HG02763 (cell line): ENCODE results near the gene HOMER1.
"Not testable (repeated sequence)": the region's sequence is repeated elsewhere in the genome, so short reads cannot be mapped to it uniquely, and the experiment has no call there.

Source experiments
- ATAC-seq: cut with Tn5 transposase; IDR thresholded peaks from one replicate; pipeline ENCODE4 v1.9.1; 2021; ENCODE audit warnings: mild to moderate bottlenecking, moderate library complexity; ENCODE audit not compliant: unreplicated experiment

Gene HOMER1

GRCh38 chr5:79517601-79518000 is 3.7 kb upstream of the HOMER1 start:
- no peak for ATAC-seq

GRCh38 chr5:79516986-79517385 is 3.1 kb upstream of the HOMER1 start:
- ATAC-seq: no peak

DNA sequence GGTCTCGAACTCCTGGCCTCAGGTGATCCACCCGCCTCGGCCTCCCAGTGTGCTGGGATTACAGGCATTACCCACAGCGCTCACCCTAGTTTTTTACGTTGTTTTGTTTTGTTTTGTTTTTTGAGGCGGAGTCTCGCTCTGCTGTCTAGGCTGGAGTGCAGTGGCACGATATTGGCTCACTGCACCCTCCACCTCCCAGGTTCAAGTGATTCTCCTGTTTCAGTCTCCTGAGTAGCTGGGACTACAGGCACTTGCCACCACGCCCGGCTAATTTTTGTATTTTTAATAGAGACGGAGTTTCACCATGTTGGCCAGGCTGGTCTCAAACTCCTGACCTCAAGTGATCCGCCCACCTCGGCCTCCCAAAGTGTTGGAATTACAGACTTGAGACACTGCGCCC is 2.4 kb upstream of the HOMER1 start:
- ATAC-seq: not testable (repeated sequence)

DNA sequence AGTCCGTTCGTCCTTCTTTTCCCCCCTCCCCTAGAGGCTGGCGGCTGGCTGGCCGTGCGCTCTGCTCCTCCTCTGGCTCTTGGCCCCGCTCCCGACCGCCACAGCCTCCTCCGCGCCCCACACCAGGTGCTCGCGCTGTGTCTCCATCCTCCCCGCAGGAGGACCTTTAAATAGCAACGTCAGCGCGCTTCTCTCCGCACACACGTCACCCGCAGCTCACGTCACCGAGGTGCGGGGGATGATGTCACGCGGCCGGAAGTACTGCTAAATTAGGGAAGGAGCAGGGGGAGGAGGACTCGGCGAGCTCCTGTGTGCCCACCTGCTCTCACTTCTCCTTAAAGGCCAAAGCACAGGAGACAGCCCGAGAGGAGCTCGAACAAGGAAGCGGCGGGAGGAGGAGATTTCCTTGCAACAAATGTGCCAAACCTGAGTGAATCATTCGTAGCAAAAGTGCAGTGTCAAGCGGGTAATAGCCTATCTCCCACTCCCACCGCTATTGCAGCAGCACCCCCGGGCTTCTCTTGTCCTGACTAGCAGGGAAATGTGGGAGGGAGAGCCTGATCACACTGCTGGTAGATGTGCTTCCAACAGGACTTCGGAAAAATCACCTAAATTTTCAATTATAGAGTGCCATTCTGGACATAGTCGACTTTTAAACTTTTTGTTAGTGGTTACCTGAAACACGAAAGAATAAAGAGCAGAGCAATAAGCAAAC is 614 bp upstream of the HOMER1 start:
- peak; percentile 86 for ATAC-seq

- no peak for ATAC-seq
Measured at GRCh38 chr5:79513308-79513703, 628 bp downstream of the HOMER1 start.

GRCh38 chr5:79512471-79513307 is 1.2 kb downstream of the HOMER1 start:
- no peak for ATAC-seq

GRCh38 chr5:79512049-79512448 is 1.9 kb downstream of the HOMER1 start:
- ATAC-seq: no peak

- no peak for ATAC-seq
Measured at GRCh38 chr5:79510638-79511037, 3.3 kb downstream of the HOMER1 start.

- no peak for ATAC-seq
Measured at GRCh38 chr5:79509244-79509885, 4.6 kb downstream of the HOMER1 start.

DNA sequence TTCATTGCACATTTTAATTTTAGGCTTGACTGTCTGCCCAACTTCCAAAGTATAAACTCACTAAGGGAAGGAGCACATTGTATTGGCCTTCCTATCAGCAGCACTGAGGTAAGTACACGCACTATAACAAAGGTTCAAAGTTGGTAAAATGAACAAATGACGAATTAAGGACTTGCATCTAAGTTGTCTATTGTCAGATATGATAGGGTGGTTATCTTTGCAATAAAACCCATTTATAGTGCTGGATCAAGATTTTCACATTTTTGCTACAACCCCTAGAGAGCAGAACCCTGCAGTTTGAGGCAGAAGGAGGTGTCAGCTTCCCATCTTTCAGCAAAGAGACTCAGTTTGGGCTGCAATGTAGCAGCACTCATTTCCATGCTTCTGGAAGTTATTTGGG is 5.1 kb downstream of the HOMER1 start:
- no peak for ATAC-seq

DNA sequence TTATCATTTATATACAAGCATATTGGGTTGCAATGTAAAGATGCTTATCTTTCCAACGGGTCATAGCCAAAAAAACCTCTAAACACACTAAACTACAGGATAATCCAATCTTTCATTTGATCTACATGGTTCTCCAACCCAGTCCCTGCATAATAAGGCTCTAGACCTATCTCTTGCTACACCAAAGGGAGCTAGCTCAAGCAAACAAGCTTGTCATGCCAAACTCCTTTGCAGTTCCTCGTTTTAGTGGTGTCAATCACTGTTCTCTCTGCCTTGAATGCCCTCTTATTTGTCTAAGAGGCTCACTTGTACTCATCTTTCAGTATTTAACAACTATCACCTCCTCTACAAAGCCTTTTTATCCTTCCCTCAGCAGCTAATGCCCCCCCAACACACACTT is 5.6 kb downstream of the HOMER1 start:
- no peak for ATAC-seq

DNA sequence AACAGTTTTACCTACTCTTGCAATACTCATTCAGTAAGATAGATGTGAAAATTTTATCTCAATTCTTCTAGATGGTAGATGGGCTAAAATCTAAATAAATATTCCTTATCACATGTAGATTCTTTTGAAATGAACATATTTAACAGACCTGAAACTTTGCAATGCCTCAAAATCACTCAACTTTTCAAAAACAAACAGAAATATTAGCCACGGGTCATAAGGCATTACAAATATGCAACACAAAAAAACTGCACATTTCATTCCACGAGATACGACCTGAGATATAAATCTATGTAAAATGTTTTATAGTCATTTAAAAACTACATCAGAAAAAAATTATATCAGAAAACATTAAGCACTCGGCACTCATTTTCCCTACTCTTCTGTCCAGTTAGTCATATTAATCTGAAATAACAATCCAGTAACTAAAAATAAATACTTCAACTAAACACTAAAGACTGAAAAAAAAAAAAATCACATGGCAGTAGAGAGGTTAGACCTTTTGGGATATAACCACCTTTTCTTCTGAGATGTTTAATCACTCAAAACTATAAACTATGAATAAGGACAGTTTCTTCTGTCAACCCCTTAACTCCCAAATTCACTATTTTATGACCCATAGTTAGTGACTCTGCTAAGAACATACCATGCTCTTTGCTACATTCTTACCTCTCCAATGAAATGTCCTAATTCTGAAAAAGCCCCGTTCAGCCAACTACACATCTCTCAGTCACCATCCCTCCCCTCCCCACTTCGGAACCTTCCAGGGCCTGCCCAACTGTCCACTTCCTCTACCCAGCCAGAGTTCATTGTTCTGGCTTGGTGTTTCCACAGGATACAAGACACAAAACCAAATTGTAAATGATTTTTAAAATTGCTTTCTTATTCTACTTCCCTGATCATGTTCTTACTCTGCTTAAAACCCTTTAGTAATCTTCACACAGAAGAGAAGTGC is 6.4 kb downstream of the HOMER1 start:
- no peak for ATAC-seq

- ATAC-seq: no peak
Measured at GRCh38 chr5:79505138-79505537, 8.8 kb downstream of the HOMER1 start.

- ATAC-seq: no peak
Measured at GRCh38 chr5:79503794-79504495, 10.0 kb downstream of the HOMER1 start.

DNA sequence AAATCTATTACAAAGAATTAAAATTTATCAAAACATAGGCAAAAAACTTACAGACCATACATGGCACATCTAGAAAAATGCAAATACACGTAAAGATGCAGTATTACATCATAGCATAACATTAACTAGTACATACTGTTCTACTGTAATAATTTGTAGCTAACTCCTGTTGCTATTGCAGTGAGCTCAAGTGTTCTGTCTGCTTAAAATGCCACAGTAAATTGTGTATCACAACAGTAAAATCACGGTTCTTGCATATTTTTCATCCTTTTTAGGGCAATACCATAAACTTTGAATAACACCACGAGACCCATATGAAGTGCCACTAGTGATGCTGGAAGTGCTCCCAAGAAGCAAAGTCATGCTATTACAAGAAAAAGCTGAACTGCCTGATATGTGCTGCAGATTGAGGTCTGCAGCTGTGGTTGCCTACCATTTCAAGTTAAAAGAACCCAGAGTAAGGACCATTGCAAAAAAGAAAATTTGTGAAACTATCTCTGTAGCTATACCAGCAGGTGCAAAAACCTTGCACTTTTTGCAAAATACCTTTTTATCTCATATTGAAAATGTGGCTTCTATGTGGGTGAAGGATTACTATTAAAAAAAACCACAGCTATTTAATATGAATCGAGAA is 14.2 kb downstream of the HOMER1 start:
- ATAC-seq: no peak

- no peak for ATAC-seq
Measured at GRCh38 chr5:79495311-79495710, 18.6 kb downstream of the HOMER1 start.

DNA sequence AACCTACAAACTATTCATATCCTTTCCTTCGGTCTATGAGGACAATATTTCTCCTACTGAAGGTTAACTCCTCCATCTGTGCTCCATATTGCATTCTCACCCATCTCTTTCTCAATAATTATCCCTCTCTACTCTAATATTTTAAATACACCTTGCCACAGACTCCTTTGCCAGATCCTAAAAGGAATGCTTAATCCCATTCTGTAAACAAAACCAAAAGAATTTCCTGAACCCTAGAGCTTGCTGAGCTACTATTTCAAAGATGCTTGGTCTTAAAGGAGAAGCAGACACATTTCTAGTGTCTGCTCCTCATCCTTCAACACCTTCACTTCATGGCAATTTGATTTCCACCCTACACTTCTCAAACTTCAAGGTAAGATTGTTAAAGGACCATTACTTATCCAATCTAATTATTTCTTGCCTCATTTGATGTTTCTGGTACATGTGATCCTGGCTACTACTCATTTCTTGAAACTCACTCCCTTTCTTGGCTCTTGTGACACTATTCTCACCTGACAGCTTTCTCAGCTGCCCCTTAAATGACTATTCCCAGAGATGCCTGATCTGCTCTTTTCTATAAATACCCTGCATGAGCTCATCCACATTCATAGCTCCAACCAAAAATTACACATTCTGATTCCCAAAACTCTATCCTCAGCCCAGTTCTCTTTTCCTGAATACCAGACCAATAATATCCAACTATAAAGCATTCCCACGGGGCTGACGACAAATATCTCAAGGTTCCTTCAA is 20.2 kb downstream of the HOMER1 start:
- ATAC-seq: no peak

GRCh38 chr5:79491690-79492317 is 22.1 kb downstream of the HOMER1 start:
- no peak for ATAC-seq
